Activated T-cell treated with anti-CD3 and anti-CD28 coated beads, Interleukin-2, amount 50 U/mL, for 72 hours (primary cell): Measurements from ENCODE around the gene GSTK1. TPM values are rescaled to one million over a fixed set of nuclear protein-coding genes. Genes with fewer than 3 reads are reported as not detected.

Experiments used
- total RNA-seq, 2 donors: library from RNA; stranded (reverse); gene quantifications; one replicate each; pipeline ENCODE4 v1.2.3, GENCODE V29; 2022

GSTK1 gene
- total RNA-seq, 2 donors from 2014 or later = 242 to 298 TPM

Other genes starting within 250 kb of the GSTK1 start
- gene OR9A2, start 236.3 kb upstream of the GSTK1 start, total RNA-seq = under 1 TPM in 1 of 2 donors, not detected in 1; 0.32 TPM
- gene OR6V1, start 211.1 kb upstream of the GSTK1 start, total RNA-seq = not detected
- not detected for gene PIP, start 131.4 kb upstream of the GSTK1 start, total RNA-seq
- not detected for gene TAS2R39, start 80.0 kb upstream of the GSTK1 start, total RNA-seq
- not detected for gene TAS2R40, start 41.4 kb upstream of the GSTK1 start, total RNA-seq
- 1 to 10 TPM; 1.3 to 1.5 TPM for gene TMEM139, start 21.5 kb downstream of the GSTK1 start, total RNA-seq
- gene CASP2, start 24.9 kb downstream of the GSTK1 start, total RNA-seq = 100 to 1,000 TPM; 126 to 128 TPM
- gene CLCN1, start 52.7 kb downstream of the GSTK1 start, total RNA-seq = under 1 TPM in 1 of 2 donors, not detected in 1; 0.09 TPM
- gene FAM131B, start 99.3 kb downstream of the GSTK1 start, total RNA-seq = 1 to 10 TPM; 3.1 TPM
- 100 to 1,000 TPM; 121 to 129 TPM for gene ZYX, start 117.9 kb downstream of the GSTK1 start, total RNA-seq
- gene EPHA1, start 145.4 kb downstream of the GSTK1 start, total RNA-seq = 1 to 10 TPM; 2.2 to 4.2 TPM
- not detected for gene TAS2R60, start 180.0 kb downstream of the GSTK1 start, total RNA-seq
- gene TAS2R41, start 214.4 kb downstream of the GSTK1 start, total RNA-seq = not detected